Adipocyte (in vitro differentiated cells): ENCODE measurements around the gene HLF.

Experiments
- DNase-seq: peaks from one replicate; pipeline ENCODE4 v3.0.0-alpha.2; 2015; ENCODE audit warnings: low read depth
- H3K27me3 ChIP-seq: replicated peaks from 2 replicates; pipeline ENCODE4 v1.7.0; 2013; ENCODE audit warnings: mild to moderate bottlenecking, low read length, moderate library complexity; ENCODE audit not compliant: control insufficient read depth, insufficient read depth
- H3K36me3 ChIP-seq: 2 replicates; pipeline ENCODE4 v1.7.0; 2013; ENCODE audit warnings: low read length, mild to moderate bottlenecking, moderate library complexity; ENCODE audit not compliant: control insufficient read depth, insufficient read depth, severe bottlenecking
- H3K4me1 ChIP-seq: 2 replicates; pipeline ENCODE4 v1.7.0; 2013; ENCODE audit warnings: mild to moderate bottlenecking, low read length, moderate library complexity; ENCODE audit not compliant: control insufficient read depth, insufficient read depth
- H3K4me3 ChIP-seq: 2 replicates; pipeline ENCODE4 v1.7.0; 2013; ENCODE audit warnings: mild to moderate bottlenecking, low read length, moderate library complexity
- H3K9ac ChIP-seq: 2 replicates; pipeline ENCODE4 v1.7.0; 2013; ENCODE audit warnings: mild to moderate bottlenecking, low read length, moderate library complexity
- H3K9me3 ChIP-seq: 2 replicates; pipeline ENCODE4 v1.7.0; 2013; ENCODE audit warnings: mild to moderate bottlenecking, low read length, moderate library complexity; ENCODE audit not compliant: control insufficient read depth

The HLF gene

DNA sequence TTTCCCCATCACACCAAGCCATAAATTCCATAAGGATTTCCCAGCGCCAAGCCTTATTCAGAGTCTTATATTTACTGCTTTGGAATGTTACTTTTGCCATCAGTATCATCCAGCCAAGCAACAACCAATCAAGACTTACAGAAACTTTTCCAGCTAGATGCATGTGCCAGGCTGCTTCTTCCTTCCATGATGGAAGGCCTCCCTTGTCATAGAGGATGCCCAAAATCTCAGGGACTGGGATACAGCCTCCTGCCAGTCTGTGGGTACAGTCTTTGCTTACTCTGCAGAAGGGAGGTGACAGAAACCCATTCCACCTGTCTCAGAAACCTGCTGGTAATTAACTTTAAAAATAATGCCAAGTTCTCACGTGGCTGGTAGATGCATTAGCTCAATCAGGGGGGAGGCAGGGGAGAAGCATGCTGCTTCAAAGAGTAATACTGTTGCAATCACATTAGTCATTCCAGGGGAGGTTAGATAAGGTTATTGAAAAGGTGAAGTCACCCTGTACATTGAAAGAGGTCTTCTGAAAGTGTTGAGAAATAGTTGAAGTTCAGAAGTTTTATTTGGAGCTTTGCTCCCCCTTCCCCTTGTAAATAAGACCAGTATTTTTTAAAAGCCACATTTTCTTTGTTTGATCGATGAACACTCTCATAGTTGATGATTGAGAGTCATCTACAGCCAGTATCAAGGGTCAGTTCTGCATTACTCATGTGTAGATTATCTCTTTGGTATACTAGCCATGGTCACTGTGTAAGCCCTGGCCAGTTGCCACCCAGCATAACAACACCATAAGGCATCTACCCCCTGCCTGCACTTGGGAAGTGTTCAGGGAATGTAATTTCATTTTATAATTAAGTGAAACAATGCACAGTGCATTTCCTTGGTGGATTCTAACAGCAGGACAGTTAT lies 22.2 kb downstream of the HLF start:
- H3K27me3 ChIP-seq: no peaks in the 10 kb centered on the region
- DNase-seq: no peak
- no peaks in the 10 kb centered on the region for H3K36me3 ChIP-seq
- H3K4me1 ChIP-seq: peaks cover 51% of the 10 kb centered on the region
- H3K4me3 ChIP-seq: peak overlapping the region; percentile 52
- H3K9ac ChIP-seq: no peak overlapping the region
- H3K9me3 ChIP-seq: peaks cover 7% of the 10 kb centered on the region

DNA sequence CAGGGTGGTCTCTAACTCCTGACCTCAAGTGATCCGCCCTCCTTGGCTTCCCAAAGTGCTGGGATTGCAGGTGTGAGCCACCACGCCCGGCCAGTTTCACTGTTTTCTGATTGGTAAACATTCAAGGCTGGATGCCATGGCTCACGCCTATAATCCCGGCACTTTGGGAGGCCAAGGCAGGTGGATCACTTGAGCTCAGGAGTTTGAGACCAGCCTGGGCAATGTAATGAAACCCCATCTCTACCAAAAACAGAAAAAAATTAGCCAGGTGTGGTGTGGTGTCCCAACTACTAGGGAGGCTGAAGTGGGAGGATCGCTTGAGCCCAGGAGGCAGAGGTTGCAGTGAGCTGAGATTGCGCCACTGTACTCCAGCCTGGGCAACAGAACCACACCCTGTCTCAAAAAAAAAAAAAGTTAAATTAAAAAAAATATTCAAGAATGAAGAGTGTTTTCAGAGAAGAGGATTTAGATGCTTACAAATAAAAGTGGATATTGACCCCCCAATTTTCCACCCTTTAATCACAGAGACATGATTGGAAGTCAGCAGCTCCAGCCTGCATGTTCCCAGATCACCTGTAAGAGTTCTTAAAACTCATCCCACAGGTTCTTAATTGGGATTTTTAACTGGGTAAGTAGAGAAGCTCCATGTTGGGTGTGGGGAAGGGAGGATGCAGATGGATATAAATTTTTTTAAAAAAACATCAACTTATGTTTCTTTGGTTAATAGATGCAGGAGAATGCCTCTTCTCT lies 23.8 kb downstream of the HLF start:
- Histone ChIP-seq H3K9ac (no peak overlapping the region), H3K4me1 (peaks cover 38% of the 10 kb centered on the region), H3K9me3 (peaks cover 7% of the 10 kb centered on the region), H3K27me3 (no peaks in the 10 kb centered on the region), H3K36me3 (no peaks in the 10 kb centered on the region), H3K4me3 (no peak overlapping the region)
- no peak for DNase-seq

- DNase-seq: no peak
- H3K9me3 ChIP-seq: peaks cover 7% of the 10 kb centered on the region
These were observed 24.3 kb downstream of the HLF start for GRCh38 chr17:55289106-55289446.

DNA sequence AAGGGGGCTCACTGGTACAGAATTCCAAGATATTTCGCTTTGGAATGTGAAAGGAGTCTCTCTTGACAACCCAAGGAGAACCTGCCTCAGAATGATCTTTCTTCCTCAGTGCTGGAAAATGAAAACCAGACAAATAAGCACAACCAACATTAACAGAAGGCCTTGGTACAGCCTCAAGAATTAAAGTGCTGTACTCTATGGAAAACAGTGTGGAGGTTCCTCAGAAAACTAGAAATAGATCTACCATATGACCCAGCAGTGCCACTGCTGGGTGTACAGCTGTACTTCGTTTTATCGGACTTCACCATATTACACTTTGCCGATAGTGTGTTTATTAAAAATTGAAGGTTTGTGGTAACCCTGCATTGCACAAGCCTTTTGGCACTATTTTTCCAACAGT lies 25.2 kb downstream of the HLF start:
- Histone ChIP-seq H3K4me3 (no peak overlapping the region), H3K27me3 (no peaks in the 10 kb centered on the region), H3K9me3 (peaks cover 7% of the 10 kb centered on the region), H3K4me1 (peaks cover 29% of the 10 kb centered on the region), H3K9ac (no peak overlapping the region), H3K36me3 (no peaks in the 10 kb centered on the region)
- DNase-seq: no peak

More at GRCh38 chr17:55289106-55289446, 24.3 kb downstream of the HLF start:
- no peak overlapping the region for H3K4me3 ChIP-seq
- H3K36me3 ChIP-seq: no peaks in the 10 kb centered on the region
- H3K4me1 ChIP-seq: peaks cover 36% of the 10 kb centered on the region
- H3K27me3 ChIP-seq: no peaks in the 10 kb centered on the region
- H3K9ac ChIP-seq: no peak overlapping the region

DNA sequence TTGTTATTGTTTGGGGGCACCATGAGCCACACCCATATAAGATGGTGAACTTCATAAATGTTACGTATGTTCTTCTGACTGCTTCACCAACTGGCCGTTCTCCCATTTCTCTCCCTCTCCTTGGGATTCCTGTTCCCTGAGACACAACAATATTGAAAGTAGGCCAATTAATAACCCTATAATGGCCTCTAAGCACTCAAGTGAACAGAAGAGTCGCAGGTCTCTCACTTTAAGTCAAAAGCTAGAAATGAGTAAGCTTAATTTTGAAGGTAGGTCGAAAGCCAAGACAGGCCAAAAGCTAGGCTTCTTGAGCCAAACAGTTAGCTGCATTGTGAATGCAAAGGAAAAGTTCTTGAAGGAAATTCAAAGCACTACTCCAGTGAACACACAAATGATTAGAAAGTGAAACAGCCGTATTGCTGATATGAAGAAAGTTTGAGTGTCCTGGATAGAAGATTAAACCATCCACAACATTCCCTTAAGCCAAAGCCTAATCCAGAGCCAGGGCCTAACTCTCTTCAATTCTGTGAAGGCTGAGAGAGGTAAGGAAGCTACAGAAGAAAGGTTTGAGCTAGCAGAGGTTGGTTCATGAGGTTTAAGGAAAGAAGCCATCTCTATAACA lies 25.8 kb downstream of the HLF start:
- Histone ChIP-seq H3K9ac (no peak overlapping the region), H3K9me3 (peaks cover 7% of the 10 kb centered on the region), H3K36me3 (no peaks in the 10 kb centered on the region), H3K4me3 (no peak overlapping the region), H3K27me3 (no peaks in the 10 kb centered on the region), H3K4me1 (peaks cover 22% of the 10 kb centered on the region)
- no peak for DNase-seq

- Histone ChIP-seq H3K4me3 (no peak overlapping the region), H3K9me3 (peaks cover 7% of the 10 kb centered on the region), H3K27me3 (no peaks in the 10 kb centered on the region), H3K9ac (no peak overlapping the region), H3K36me3 (no peaks in the 10 kb centered on the region), H3K4me1 (peaks cover 17% of the 10 kb centered on the region)
- no peak for DNase-seq
These were observed 26.4 kb downstream of the HLF start for GRCh38 chr17:55291114-55291507.

- Histone ChIP-seq H3K27me3 (no peaks in the 10 kb centered on the region), H3K9me3 (peaks cover 7% of the 10 kb centered on the region), H3K4me1 (peaks cover 7% of the 10 kb centered on the region), H3K4me3 (no peak overlapping the region), H3K36me3 (no peaks in the 10 kb centered on the region), H3K9ac (no peak overlapping the region)
- DNase-seq: no peak
These were observed 27.3 kb downstream of the HLF start for GRCh38 chr17:55292094-55292493.

GRCh38 chr17:55294042-55294751 lies 29.4 kb downstream of the HLF start:
- H3K9me3 ChIP-seq: peaks cover 7% of the 10 kb centered on the region
- H3K36me3 ChIP-seq: no peaks in the 10 kb centered on the region
- H3K4me3 ChIP-seq: no peak overlapping the region
- H3K9ac ChIP-seq: no peak overlapping the region
- no peaks in the 10 kb centered on the region for H3K4me1 ChIP-seq
- DNase-seq: no peak
- H3K27me3 ChIP-seq: no peaks in the 10 kb centered on the region

GRCh38 chr17:55295411-55296170 lies 30.8 kb downstream of the HLF start:
- H3K4me3 ChIP-seq: no peak overlapping the region
- peaks cover 7% of the 10 kb centered on the region for H3K9me3 ChIP-seq
- no peaks in the 10 kb centered on the region for H3K4me1 ChIP-seq
- peak; percentile 74 for DNase-seq
- no peak overlapping the region for H3K9ac ChIP-seq
- no peaks in the 10 kb centered on the region for H3K27me3 ChIP-seq
- no peaks in the 10 kb centered on the region for H3K36me3 ChIP-seq

GRCh38 chr17:55296171-55296695 lies 31.5 kb downstream of the HLF start:
- Histone ChIP-seq H3K36me3 (no peaks in the 10 kb centered on the region), H3K4me3 (no peak overlapping the region), H3K27me3 (no peaks in the 10 kb centered on the region), H3K4me1 (no peaks in the 10 kb centered on the region), H3K9ac (no peak overlapping the region), H3K9me3 (peaks cover 3% of the 10 kb centered on the region)
- DNase-seq: no peak
